Posterior cingulate gyrus (tissue), 11 donors: ENCODE measurements around the gene CBX8.

Experiments
- DNase-seq, 10 donors: peaks; one replicate each; pipeline versions ENCODE4 v3.0.0 to v3.0.0-alpha.2; 2020 to 2021; ENCODE audit warnings: mixed read lengths in 3 of 10
- intact Hi-C: fragments of 100-400 bp; cut with DNase I; formaldehyde crosslinking; loops from one replicate; pipeline ENCODE4 v1.15.1; 2023

Gene CBX8

GRCh38 chr17:79809530-79810129, 12.8 kb upstream of the CBX8 start:
- DNase-seq, result no peak
- intact Hi-C loops, result loop anchor here (2.0 kb wide), 1 partner anchor 31 kb away; no protein-coding TSS in a partner anchor

GRCh38 chr17:79808763-79809529, 12.1 kb upstream of the CBX8 start:
- no peak for DNase-seq
- intact Hi-C loops, result no loop called here

- intact Hi-C loops, result no loop called here
- DNase-seq, result no peak
Measured at GRCh38 chr17:79806863-79807720, 10.2 kb upstream of the CBX8 start.

GRCh38 chr17:79806446-79806760, 9.5 kb upstream of the CBX8 start:
- intact Hi-C loops, result no loop called here
- DNase-seq, result no peak

- intact Hi-C loops, result no loop called here
- DNase-seq, result no peak
Measured at GRCh38 chr17:79804856-79805696, 8.2 kb upstream of the CBX8 start.

GRCh38 chr17:79803997-79804855, 7.3 kb upstream of the CBX8 start:
- DNase-seq, result peak in 1 of 10 donors; percentile 80
- intact Hi-C loops, result no loop called here

GRCh38 chr17:79803421-79803996, 6.6 kb upstream of the CBX8 start:
- no peak for DNase-seq
- intact Hi-C loops, result no loop called here

- intact Hi-C loops, result no loop called here
- DNase-seq, result no peak
Measured at GRCh38 chr17:79802736-79803420, 6.0 kb upstream of the CBX8 start.

GRCh38 chr17:79802039-79802735, 5.3 kb upstream of the CBX8 start:
- intact Hi-C loops, result no loop called here
- no peak for DNase-seq

GRCh38 chr17:79801156-79802038, 4.5 kb upstream of the CBX8 start:
- intact Hi-C loops, result no loop called here
- no peak for DNase-seq

- intact Hi-C loops, result no loop called here
- DNase-seq, result peak in 1 of 10 donors; percentile 67
Measured at GRCh38 chr17:79800325-79801155, 3.7 kb upstream of the CBX8 start.

GRCh38 chr17:79799538-79800324, 2.9 kb upstream of the CBX8 start:
- intact Hi-C loops, result no loop called here
- DNase-seq, result peak in 1 of 10 donors; percentile 10

GRCh38 chr17:79799174-79799537, 2.3 kb upstream of the CBX8 start:
- intact Hi-C loops, result no loop called here
- peak in 1 of 10 donors; percentile 60 for DNase-seq

GRCh38 chr17:79798299-79799173, 1.7 kb upstream of the CBX8 start:
- DNase-seq, result peak in 1 of 10 donors; percentile 74
- intact Hi-C loops, result no loop called here
